ENCODE measurements around the gene AGMAT. TPM values are rescaled to one million over a fixed set of nuclear protein-coding genes. Genes with fewer than 3 reads are reported as not detected.

AGMAT gene
- total RNA-seq, 1 donor from 2014 or later: 8.1 TPM

DNA sequence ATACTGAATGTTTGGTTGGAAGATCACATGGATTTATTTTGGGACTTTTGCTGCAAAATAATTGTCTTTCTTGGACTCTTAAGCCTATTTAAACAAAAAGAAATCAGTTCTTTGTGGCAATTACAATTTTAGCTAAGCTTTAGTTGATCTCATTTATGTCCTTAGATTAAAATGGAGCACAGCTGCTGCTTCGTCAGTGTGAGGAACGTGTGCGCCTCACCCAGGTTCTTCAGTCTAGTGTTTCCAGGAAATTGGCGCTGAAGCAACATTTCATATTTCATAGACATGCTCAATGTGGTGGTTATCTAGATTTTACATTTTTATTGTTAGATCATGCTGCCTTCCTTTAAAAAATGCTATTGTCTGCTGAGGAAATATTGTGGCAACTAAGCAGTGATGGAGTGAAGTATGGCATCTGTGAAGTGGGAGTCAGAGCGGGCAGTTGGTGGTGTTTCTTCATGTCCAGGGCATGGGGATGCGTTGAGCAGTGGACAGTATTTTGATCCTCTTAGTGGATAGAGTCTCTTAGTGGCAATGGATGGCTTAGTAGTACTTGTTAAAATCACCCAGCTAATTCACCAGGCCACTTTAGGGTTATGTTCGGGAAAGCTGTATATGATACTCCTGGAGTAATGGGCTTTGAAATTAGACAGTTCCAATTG, 38.0 kb upstream of the AGMAT start:
- Mint-ChIP-seq H3K27me3 (no peaks in the 10 kb centered on the region), H3K36me3 (ENCODE audit: low read depth) (peaks cover 53% of the 10 kb centered on the region), H3K9me3 (no peaks in the 10 kb centered on the region), H3K4me3 (no peak overlapping the region), H3K4me1 (peaks cover 85% of the 10 kb centered on the region), H3K27ac (no peak overlapping the region)
- ChIA-PET CTCF (interaction anchor here (0.7 kb wide), 1 partner anchor 13 kb away, joined by 3 read pairs; no protein-coding TSS in a partner anchor), POLR2A (interaction anchor here (0.6 to 1.7 kb wide), 4 partner anchors 19 to 729 kb away, joined by 3 to 9 read pairs (median 5); no protein-coding TSS in a partner anchor)
- intact Hi-C loops (cut with micrococcal nuclease): loop anchor here (5.0 kb wide), 1 partner anchor 34 kb away; a partner anchor contains a TSS
- TF ChIP-seq, protein P1, sequence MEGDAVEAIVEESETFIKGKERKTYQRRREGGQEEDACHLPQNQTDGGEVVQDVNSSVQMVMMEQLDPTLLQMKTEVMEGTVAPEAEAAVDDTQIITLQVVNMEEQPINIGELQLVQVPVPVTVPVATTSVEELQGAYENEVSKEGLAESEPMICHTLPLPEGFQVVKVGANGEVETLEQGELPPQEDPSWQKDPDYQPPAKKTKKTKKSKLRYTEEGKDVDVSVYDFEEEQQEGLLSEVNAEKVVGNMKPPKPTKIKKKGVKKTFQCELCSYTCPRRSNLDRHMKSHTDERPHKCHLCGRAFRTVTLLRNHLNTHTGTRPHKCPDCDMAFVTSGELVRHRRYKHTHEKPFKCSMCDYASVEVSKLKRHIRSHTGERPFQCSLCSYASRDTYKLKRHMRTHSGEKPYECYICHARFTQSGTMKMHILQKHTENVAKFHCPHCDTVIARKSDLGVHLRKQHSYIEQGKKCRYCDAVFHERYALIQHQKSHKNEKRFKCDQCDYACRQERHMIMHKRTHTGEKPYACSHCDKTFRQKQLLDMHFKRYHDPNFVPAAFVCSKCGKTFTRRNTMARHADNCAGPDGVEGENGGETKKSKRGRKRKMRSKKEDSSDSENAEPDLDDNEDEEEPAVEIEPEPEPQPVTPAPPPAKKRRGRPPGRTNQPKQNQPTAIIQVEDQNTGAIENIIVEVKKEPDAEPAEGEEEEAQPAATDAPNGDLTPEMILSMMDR (IDR thresholded peaks at IDR 0.05): no peak
- ATAC-seq (ENCODE audit: low read depth) (no peak), DNase-seq (no peak)

DNA sequence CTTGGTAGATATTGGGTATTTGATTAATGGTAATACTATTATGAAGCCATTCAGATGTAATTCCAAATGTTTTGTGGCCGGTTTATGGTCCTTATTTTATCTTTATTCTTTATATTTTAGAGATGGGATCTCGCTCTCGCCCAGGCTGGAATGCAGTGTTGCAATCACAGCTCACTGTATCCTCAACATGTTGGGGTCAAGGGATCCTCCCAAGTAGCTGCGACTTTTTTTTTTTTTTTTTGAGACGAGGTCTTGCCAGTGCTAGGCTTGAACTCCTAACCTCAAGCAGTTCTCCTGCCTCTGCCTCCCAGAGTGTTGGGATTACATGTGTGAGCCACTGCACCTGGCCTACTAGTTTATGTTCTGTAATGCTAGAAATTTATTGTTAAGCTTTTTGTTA, 37.1 kb upstream of the AGMAT start:
- peaks cover 77% of the 10 kb centered on the region for H3K4me1 Mint-ChIP-seq

DNA sequence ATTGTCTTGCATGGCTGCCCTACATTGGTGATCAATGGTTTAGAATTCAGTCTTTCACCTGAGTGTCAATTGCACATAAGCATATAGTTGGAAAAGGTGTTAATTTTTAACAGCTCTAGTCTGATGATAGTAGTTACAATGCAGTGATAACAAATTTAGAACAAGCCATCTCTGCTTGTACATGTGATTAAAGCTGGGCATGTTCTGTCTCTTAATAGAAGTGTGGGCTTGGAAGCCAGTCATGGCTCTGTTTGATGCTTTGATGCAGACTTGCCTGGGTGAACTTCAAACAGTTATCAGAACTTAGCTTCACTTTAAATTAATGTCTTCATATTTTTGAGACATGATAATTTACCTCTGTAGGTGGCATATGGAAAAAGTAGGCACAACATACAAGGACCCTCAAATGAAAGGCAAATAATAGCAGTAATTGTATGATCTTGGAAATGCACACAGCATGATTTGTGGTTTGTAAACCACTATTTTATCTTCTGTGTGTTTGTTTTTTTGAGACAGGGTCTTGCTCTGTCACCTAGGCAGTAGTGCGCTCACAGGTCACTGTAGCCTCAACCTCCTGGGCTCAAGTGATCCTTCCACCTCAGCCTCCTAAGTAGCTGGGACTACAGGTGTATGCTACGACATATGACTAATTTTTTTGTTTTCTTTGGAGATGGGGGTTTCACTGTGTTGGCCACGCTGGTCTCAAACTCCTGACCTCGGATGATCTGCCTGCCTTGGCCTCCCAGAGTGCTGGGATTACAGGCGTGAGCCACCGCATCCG, 36.2 kb upstream of the AGMAT start:
- ChIA-PET POLR2A (interaction anchor here (1.7 kb wide), 1 partner anchor 18 kb away, joined by 7 read pairs; no protein-coding TSS in a partner anchor), CTCF (no interaction called here)
- intact Hi-C loops (cut with micrococcal nuclease): loop anchor here (5.0 kb wide), 1 partner anchor 36 kb away; a partner anchor contains a TSS

More for the DNA sequence above, 37.1 kb upstream of the AGMAT start:
- TF ChIP-seq, protein P1 (IDR thresholded peaks at IDR 0.05): no peak
- no peak overlapping the region for H3K4me3 Mint-ChIP-seq
- ChIA-PET POLR2A (interaction anchor here (0.7 to 1.7 kb wide), 2 partner anchors 19 to 28 kb away, joined by 3 to 7 read pairs; no protein-coding TSS in a partner anchor), CTCF (interaction anchor here (0.7 kb wide), 1 partner anchor 14 kb away, joined by 3 read pairs; no protein-coding TSS in a partner anchor)
- H3K27ac Mint-ChIP-seq: no peak overlapping the region
- H3K36me3 Mint-ChIP-seq (ENCODE audit: low read depth): peaks cover 45% of the 10 kb centered on the region
- intact Hi-C loops (cut with micrococcal nuclease): loop anchor here (5.0 kb wide), 1 partner anchor 35 kb away; a partner anchor contains a TSS
- ATAC-seq (ENCODE audit: low read depth): no peak
- no peak for DNase-seq
- H3K9me3 Mint-ChIP-seq: no peaks in the 10 kb centered on the region
- no peaks in the 10 kb centered on the region for H3K27me3 Mint-ChIP-seq

DNA sequence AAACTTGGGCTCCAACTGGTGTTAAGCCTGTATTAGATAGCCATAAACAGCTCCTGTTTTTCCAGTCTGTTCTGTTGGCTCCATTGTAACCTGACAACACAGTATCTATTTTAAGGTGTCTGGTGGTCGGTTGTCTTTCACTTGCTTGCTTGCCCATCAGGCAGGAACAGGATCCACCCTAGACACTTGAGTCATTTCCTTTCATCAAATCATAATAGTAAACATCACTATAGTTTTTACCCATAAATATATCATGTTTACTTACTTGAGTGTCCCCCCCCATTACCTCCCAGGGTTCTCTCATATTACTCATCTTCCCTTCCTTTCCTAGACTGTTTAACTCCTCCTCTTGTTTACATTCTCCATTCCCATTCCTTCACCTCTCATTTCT, 35.3 kb upstream of the AGMAT start:
- no peaks in the 10 kb centered on the region for H3K9me3 Mint-ChIP-seq
- H3K4me3 Mint-ChIP-seq: peak overlapping the region; percentile 44
- H3K36me3 Mint-ChIP-seq (ENCODE audit: low read depth): peaks cover 36% of the 10 kb centered on the region
- intact Hi-C loops (cut with micrococcal nuclease): loop anchor here (5.0 kb wide), 1 partner anchor 37 kb away; a partner anchor contains a TSS
- DNase-seq (no peak), ATAC-seq (ENCODE audit: low read depth) (no peak)
- ChIA-PET CTCF (no interaction called here), POLR2A (interaction anchor here (4.1 kb wide), 1 partner anchor 17 kb away, joined by 70 read pairs; no protein-coding TSS in a partner anchor)
- H3K4me1 Mint-ChIP-seq: peaks cover 66% of the 10 kb centered on the region
- H3K27ac Mint-ChIP-seq: peak overlapping the region; percentile 53
- H3K27me3 Mint-ChIP-seq: no peaks in the 10 kb centered on the region
- TF ChIP-seq, protein P1 (IDR thresholded peaks at IDR 0.05): no peak

More for the DNA sequence above, 36.2 kb upstream of the AGMAT start:
- Mint-ChIP-seq H3K36me3 (ENCODE audit: low read depth) (peaks cover 38% of the 10 kb centered on the region), H3K4me1 (peaks cover 73% of the 10 kb centered on the region), H3K9me3 (no peaks in the 10 kb centered on the region), H3K4me3 (no peak overlapping the region), H3K27ac (peak overlapping the region; percentile 8), H3K27me3 (no peaks in the 10 kb centered on the region)
- ATAC-seq (ENCODE audit: low read depth) (no peak), DNase-seq (no peak)
- TF ChIP-seq, protein P1 (IDR thresholded peaks at IDR 0.05): no peak
